Measurements from ENCODE around the gene CCDC66.
"Not testable (repeated sequence)": the region's sequence is repeated elsewhere in the genome, so short reads cannot be mapped to it uniquely, and the experiment has no call there.

The CCDC66 gene

DNA sequence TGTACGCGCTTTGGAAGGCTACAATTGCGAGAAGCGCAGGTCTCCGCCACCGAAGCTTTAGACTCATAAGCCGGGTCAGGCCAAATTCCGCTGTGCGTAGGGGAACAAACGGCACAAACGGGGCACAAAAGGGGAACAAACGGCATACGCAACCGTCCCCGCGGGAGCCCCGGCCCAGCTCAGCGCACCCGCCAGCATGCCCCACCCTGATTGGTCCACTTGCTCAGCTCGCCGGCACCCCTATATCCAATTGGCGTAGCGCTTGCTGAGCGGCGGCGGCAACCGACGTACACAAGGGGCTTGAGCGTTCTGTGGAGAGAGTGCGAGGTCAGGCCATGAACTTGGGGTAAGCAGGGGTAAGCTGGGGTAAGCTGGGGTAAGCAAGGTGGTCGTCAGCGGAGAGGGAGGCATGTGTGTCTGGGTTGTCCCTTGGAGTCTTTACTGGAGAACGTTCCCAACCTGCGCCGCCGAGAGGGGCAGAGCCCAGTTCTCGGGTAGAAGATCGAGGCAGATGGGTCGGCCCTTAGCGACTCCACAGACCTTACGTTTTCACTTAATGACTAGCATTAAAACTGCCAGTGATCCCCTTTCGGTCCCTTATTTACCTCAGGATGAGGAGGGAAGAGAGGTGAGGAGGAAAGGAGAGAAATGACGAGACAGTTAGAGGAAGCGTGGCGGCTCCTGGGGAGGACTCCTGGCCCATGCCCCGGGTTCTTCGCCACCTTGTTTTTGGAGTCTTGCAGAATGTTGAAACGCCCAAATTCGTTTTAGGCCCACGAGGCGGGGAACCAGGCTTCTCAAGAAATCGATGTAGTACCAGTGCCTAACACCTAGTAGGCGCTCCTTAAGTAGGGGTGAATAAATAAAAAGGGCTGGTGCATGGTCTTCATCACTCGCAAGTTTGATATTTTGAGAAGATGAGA lies at the start of gene CCDC66:
Gene CCDC66, plus strand, starts transcription at position 268 of the 923 bp plus-strand sequence. Its CDS starts 68 bp downstream, at position 336.
- DNase-seq, result peak; percentile 29

DNA sequence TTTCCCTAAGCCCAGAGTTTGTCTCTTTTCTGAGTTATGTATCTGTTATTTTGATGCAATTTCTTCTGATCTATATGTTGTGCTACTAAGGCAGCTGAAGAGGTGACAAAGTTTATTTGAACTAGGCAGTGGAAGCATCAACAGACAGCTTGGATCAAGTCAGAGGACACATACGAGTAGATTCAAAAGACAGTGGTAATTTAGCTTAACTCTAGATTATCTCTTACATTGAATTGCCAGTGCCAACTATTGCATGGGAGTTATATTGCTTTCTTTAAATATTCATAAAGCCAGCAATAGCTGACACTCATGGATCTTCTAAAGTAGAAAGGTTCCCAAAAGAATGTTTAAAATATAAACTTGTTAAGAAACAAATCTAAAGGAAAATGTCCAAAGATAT lies 37.3 kb upstream of the CCDC66 start:
- no peak for DNase-seq

- no peak for DNase-seq
Observed at GRCh38 chr3:56522374-56522773, 34.6 kb upstream of the CCDC66 start.

GRCh38 chr3:56525291-56525690 lies 31.7 kb upstream of the CCDC66 start:
- DNase-seq, result no peak

DNA sequence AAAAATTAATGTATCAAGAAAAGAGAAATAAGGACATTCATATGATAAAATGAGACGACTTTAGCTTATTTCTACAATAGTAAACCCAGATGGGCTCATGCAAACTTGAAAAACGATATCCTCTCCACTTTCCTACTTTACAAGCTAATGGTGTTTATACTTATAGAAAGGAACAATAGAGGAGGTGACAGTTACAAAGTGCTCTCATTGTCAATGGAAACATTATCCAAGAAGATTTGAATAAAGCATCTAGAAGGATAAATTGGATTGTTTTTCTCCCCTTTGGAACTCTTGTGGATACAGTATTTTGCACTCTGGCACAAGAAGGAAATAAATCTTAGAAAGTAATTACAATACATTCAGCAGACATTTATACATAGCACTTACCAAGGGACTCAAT lies 20.2 kb upstream of the CCDC66 start:
- no peak for DNase-seq

DNA sequence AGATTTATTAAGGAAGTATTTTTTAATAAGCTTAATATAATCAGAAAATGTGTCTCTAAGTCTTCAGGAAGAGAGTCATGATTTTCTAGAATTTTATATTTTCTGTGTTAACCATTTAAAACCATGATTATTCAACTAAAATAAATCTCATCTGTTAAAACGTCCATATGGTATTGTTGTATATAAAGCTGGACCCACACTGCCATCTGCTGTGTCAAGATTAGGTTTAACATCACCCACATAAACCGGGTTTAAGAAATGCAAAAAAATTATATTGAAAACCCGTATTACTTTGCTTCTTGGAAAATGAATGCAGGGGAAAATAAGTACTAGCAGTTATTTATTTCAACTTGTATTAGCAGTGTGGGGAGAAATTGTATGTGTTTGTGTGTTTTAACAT lies 9.5 kb upstream of the CCDC66 start:
- no peak for DNase-seq

GRCh38 chr3:56557831-56558170 lies 826 bp downstream of the CCDC66 start:
- no peak for DNase-seq

DNA sequence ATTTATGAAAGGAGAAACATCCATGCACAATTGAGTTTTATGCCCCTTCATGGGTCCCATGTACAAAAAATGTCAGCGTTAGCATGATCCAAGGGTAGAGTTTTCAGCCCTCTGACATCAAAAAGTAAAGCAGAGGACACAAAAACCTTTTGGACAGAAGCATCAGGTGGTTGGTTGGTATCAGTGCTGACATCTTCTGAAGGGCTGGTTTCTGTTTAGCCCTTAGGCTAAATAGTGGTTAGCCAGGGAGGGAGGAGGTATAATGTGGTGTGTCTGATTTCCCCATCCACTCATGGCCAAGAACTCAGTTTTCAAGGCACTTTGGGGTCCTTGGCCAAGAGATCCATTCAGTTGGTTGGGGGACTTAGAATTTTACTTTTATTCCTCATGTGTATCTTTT lies 16.5 kb downstream of the CCDC66 start:
- DNase-seq, result no peak

GRCh38 chr3:56581941-56582340 lies 25.0 kb downstream of the CCDC66 start:
- not testable (repeated sequence) for DNase-seq

DNA sequence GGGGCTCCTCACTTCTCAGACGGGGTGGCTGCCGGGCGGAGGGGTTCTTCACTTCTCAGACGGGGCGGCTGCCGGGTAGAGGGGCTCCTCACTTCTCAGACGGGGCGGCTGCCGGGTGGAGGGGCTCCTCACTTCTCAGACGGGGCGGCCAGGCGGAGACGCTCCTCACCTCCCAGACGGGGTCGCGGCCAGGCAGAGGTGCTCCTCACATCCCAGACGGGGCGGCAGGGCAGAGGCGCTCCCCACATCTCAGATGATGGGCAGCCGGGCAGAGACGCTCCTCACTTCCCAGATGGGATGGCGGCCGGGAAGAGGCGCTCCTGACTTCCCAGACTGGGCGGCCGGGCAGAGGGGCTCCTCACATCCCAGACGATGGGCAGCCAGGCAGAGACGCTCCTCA lies 27.3 kb downstream of the CCDC66 start:
- DNase-seq, result not testable (repeated sequence)

DNA sequence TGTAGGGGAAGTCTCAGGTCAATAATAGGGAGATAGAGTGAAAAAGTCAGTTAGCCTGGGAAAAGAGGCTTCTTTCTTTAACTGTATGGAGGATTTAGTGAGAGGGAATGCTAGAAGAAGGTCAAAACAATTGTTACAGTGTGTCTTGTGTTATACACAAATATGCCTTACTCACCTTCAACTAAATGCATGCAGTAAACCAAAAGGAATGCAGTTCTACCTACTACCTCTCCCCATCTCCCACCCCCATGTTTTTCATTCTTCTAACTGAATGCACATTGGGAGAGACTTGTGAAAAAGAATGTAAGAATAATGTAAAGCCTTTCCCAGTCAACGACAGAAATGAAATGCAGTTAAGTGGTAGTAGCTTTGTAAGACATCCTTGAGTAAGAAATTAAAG lies 33.8 kb downstream of the CCDC66 start:
- no peak for DNase-seq

DNA sequence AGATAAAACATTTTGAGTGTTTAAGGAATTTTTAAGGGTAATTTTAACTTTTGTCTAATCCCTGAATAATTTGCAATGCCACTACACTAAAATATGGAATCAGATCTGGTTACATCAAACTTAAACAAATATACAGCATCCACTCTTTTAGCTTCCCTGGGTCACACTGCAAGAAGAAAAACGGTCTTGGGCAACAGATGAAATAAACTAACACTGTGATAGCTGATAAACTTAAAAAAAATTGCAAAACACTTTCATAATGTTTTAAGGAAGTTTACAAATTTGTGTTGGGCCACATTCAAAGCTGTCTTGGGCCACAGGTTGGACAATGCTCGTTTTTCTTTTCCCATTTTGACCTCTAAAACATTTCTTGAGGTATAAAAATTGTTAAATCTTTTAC lies 34.3 kb downstream of the CCDC66 start:
- no peak for DNase-seq

GRCh38 chr3:56593455-56594158 lies 36.6 kb downstream of the CCDC66 start:
- DNase-seq, result no peak

- DNase-seq, result no peak
Observed at GRCh38 chr3:56595975-56596840, 39.2 kb downstream of the CCDC66 start.

- not testable (repeated sequence) for DNase-seq
Observed at GRCh38 chr3:56608479-56608878, 51.5 kb downstream of the CCDC66 start.

DNA sequence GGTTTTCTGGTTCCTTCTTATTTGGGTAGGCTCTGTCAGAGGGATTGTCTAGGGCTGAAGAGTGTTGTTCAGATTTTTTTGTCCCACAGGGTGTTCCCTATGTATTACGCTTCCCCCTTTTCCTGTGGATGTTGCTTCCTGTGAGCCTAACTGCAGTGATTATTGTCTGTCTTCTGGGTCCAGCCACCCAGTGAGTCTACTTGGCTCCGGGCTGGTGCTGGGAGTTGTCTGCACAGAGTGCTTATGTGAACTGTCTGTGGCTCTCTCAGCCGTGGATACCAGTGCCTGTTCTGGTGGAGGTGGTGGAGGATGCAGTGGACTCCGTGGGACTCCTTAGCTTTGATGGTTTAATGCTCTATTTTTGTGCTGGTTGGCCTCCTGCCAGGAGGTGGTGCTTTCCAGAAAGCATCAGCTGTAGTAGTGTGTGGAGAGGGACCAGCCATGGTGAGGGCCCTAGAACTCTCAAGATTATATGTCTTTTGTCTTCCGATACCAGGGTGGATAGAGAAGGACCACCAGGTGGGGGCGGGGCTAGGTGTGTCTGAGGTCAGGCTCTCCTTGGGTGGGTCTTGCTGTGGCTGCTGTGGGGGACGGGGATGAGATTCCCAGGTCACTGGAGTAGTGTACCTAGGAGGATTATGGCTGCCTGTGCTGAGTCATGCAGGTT lies 53.8 kb downstream of the CCDC66 start:
- DNase-seq, result no peak

GRCh38 chr3:56611364-56611763 lies 54.4 kb downstream of the CCDC66 start:
- DNase-seq, result no peak

GRCh38 chr3:56612146-56612545 lies 55.2 kb downstream of the CCDC66 start:
- DNase-seq, result no peak

DNA sequence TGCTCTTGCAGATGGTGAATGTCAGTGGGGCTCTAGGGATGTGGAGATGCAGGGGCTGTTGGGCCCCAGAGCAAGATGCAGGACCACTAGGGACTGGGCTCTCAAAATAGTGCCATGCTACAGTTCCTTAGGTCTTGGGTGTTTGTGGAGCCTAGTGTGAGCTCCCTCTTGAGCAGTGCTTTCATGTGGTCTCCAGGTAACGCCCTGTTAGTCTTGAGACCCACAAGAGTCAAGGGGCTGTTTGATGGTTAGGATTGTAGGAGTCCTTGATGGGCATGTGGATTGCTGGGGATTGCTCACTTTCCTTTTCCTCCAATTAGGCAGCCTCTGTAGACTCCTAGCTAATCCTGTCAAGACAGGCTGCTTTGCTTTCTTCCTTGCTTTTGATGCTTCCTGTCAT lies 56.0 kb downstream of the CCDC66 start:
- DNase-seq, result no peak

DNA sequence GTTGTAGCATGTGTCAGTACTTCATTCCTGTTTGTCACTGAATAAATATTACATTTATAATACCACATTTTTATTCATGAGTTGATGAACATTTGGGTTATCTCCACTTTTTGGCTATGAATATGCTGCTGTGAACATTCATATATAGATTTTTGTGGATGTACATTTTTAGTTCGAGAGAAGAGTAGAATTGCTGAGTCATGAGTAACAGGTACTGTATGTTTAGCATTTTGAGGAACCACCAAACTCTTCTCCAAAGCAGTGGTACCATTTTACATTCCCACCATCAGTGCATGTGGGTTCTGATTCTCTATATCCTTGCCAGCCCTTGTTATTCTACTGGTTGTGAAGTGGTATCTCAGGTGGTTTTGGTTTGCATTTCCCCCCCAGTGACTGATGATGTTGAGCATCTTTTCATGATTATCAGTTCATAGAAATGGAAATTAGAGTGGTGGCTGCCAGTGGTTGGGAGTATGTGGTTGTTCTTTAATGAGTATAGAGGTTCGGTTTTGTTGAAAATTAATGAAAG lies 59.6 kb downstream of the CCDC66 start:
- DNase-seq, result no peak

- no peak for DNase-seq
Observed at GRCh38 chr3:56620371-56620770, 63.4 kb downstream of the CCDC66 start.

- DNase-seq, result no peak
Observed at GRCh38 chr3:56621681-56622080, 64.7 kb downstream of the CCDC66 start.

All from NCI-H187 treated with DMSO at 0.1 percent for 48 hours (cell line).